Measurements from ENCODE around the gene UBR4. TPM values are rescaled to one million over a fixed set of nuclear protein-coding genes. Genes with fewer than 3 reads are reported as not detected.
"Not testable (repeated sequence)": the region's sequence is repeated elsewhere in the genome, so short reads cannot be mapped to it uniquely, and the experiment has no call there.

The UBR4 gene
- total RNA-seq, 2 donors from 2014 or later = 209 to 275 TPM

GRCh38 chr1:19193004-19193403 is 17.1 kb downstream of the UBR4 start:
- peaks cover 46% of the 10 kb centered on the region for H3K36me3 Mint-ChIP-seq
- H3K27me3 Mint-ChIP-seq = no peaks in the 10 kb centered on the region
- H3K4me3 Mint-ChIP-seq = no peak overlapping the region
- H3K27ac Mint-ChIP-seq = no peak overlapping the region
- H3K9me3 Mint-ChIP-seq = no peaks in the 10 kb centered on the region
- ATAC-seq (no peak), DNase-seq (ENCODE audit: low spot score) (no peak)
- H3K4me1 Mint-ChIP-seq (ENCODE audit: low read depth in 2 of 2) = peaks cover 6 to 7% of the 10 kb centered on the region in 2 donors

DNA sequence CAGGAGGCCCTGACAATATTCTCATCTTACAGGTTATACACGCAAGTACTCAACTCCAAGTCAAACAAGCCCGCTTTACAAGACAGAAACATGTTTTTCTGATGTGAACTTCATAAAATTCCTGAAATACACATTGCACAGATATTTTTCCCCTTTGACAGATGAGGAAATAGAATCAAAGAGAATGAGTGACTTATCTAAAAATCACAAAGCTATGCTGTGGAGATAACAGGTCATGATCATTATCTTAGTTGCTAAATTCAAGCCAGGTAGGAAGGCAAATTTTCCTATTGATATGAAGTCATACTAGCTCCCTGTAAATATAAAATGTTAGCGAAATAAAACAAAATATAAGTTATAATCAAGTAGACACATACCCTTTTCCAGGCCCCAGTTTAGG is 18.3 kb downstream of the UBR4 start:
- no peak for ATAC-seq
- H3K27ac Mint-ChIP-seq = no peak overlapping the region
- H3K27me3 Mint-ChIP-seq = no peaks in the 10 kb centered on the region
- peaks cover 6 to 7% of the 10 kb centered on the region in 2 donors for H3K4me1 Mint-ChIP-seq (ENCODE audit: low read depth in 2 of 2)
- H3K4me3 Mint-ChIP-seq = no peak overlapping the region
- no peaks in the 10 kb centered on the region for H3K9me3 Mint-ChIP-seq
- no peak for DNase-seq (ENCODE audit: low spot score)
- H3K36me3 Mint-ChIP-seq = peaks cover 41% of the 10 kb centered on the region

- Mint-ChIP-seq H3K27me3 (no peaks in the 10 kb centered on the region), H3K4me3 (no peak overlapping the region), H3K27ac (no peak overlapping the region), H3K36me3 (peaks cover 40% of the 10 kb centered on the region), H3K9me3 (no peaks in the 10 kb centered on the region), H3K4me1 (ENCODE audit: low read depth in 2 of 2) (peaks cover 6 to 18% of the 10 kb centered on the region in 2 donors)
- no peak for ATAC-seq
- no peak for DNase-seq (ENCODE audit: low spot score)
Measured at GRCh38 chr1:19190468-19190867, 19.6 kb downstream of the UBR4 start.

DNA sequence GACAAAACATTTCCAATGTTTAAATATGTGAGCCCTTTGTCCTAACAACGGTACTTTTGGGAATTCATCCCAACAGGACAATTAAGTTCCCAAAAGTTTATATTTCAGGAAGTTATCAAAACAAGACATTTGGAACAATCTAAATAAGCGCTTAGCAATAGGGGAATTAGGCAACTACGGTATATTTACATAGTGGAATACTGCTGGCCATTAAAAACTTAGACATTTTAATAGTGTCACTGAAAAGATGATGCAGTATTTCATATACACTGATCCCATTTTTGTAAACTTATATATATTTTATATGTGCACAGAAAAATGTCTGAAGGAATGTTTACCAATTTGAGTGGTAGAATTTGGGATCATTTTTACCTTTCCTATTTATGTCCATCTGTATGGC is 20.8 kb downstream of the UBR4 start:
- no peaks in the 10 kb centered on the region for H3K27me3 Mint-ChIP-seq
- no peaks in the 10 kb centered on the region for H3K9me3 Mint-ChIP-seq
- no peak overlapping the region for H3K27ac Mint-ChIP-seq
- ATAC-seq = no peak
- no peak for DNase-seq (ENCODE audit: low spot score)
- H3K36me3 Mint-ChIP-seq = peaks cover 38% of the 10 kb centered on the region
- H3K4me1 Mint-ChIP-seq (ENCODE audit: low read depth in 2 of 2) = peaks cover 6 to 18% of the 10 kb centered on the region in 2 donors
- no peak overlapping the region for H3K4me3 Mint-ChIP-seq

DNA sequence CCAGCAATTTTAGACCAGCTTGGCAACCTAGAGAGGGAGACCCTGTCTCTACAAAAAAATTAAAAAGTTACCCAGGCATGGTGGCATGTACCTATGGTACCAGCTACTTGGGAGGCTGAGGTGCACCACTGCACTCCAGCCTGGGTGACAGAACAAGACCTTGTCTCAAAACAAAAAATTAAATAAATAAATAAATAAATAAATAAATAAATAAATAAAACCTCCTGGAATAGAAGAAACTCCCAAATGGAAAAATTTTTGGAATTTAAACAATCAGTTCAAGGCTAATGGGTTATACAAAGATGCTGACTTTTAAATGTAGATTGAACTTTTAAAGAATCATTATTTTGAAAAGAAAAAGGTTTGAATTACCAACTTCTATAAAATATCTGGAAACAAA is 22.2 kb downstream of the UBR4 start:
- H3K9me3 Mint-ChIP-seq = no peaks in the 10 kb centered on the region
- H3K4me1 Mint-ChIP-seq (ENCODE audit: low read depth in 2 of 2) = peaks cover 6 to 18% of the 10 kb centered on the region in 2 donors
- H3K4me3 Mint-ChIP-seq = no peak overlapping the region
- H3K27ac Mint-ChIP-seq = no peak overlapping the region
- no peaks in the 10 kb centered on the region for H3K27me3 Mint-ChIP-seq
- ATAC-seq (no peak), DNase-seq (ENCODE audit: low spot score) (no peak)
- H3K36me3 Mint-ChIP-seq = peaks cover 33% of the 10 kb centered on the region

DNA sequence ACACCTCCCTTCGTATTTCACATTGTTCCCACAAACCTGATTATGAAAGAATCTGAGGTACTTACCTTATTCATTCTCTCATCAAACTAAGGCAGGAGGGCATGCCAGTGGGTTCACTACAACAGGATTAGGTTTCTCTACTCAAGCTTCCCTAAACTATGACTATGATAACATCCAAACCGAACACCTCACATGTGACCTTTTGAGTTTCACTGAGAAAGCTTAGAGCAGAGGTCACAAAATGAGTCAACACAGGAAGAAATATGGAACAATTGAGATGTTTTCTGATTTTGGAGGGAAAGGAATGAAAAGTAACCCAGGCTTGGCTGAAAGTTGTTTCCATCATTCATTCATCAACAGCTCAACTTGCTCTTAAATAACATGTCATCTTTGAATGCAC is 24.1 kb downstream of the UBR4 start:
- no peak for ATAC-seq

GRCh38 chr1:19182223-19182622 is 27.8 kb downstream of the UBR4 start:
- ATAC-seq (no peak), DNase-seq (ENCODE audit: low spot score) (no peak)
- Mint-ChIP-seq H3K9me3 (no peaks in the 10 kb centered on the region), H3K4me3 (no peak overlapping the region), H3K27me3 (no peaks in the 10 kb centered on the region), H3K36me3 (peaks cover 36% of the 10 kb centered on the region), H3K27ac (no peak overlapping the region), H3K4me1 (ENCODE audit: low read depth in 2 of 2) (peaks cover 23 to 35% of the 10 kb centered on the region in 2 donors)

More for the DNA sequence above, 24.1 kb downstream of the UBR4 start:
- DNase-seq (ENCODE audit: low spot score) = no peak
- Mint-ChIP-seq H3K9me3 (no peaks in the 10 kb centered on the region), H3K27me3 (no peaks in the 10 kb centered on the region), H3K36me3 (peaks cover 37% of the 10 kb centered on the region), H3K4me1 (ENCODE audit: low read depth in 2 of 2) (peaks cover 14 to 25% of the 10 kb centered on the region in 2 donors), H3K27ac (peak overlapping the region in 1 of 2 donors; percentile 28), H3K4me3 (no peak overlapping the region)

DNA sequence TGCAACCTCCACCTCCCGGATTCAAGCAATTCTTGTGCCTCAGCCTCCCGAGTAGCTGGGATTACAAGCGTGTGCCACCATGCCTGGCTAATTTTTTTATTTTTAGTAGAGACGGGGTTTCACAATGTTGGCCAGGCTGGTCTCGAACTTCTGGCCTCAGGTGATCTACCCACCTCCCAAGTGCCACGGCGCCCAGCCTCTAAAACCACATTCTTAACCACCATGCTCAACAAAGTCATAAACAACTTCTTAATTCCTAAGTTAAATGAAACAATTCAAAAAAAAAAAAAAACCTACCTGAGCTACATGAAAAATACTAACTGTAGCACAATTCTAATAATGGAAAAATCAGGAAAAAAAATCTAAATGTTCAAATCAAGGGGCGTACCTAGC is 29.8 kb downstream of the UBR4 start:
- peaks cover 24 to 25% of the 10 kb centered on the region in 2 donors for H3K4me1 Mint-ChIP-seq (ENCODE audit: low read depth in 2 of 2)
- not testable (repeated sequence) for H3K4me3 Mint-ChIP-seq; H3K9me3 Mint-ChIP-seq; H3K27me3 Mint-ChIP-seq; ATAC-seq; DNase-seq (ENCODE audit: low spot score)
- peak overlapping the region; percentile 72 to 82 for H3K27ac Mint-ChIP-seq
- H3K36me3 Mint-ChIP-seq = peaks cover 35% of the 10 kb centered on the region

GRCh38 chr1:19179597-19180264 is 30.3 kb downstream of the UBR4 start:
- ATAC-seq (peak; percentile 67 to 77), DNase-seq (ENCODE audit: low spot score) (no peak)
- H3K36me3 Mint-ChIP-seq = peaks cover 38% of the 10 kb centered on the region
- peak overlapping the region; percentile 72 to 82 for H3K27ac Mint-ChIP-seq
- peaks cover 24 to 26% of the 10 kb centered on the region in 2 donors for H3K4me1 Mint-ChIP-seq (ENCODE audit: low read depth in 2 of 2)
- peak overlapping the region; percentile 10 for H3K4me3 Mint-ChIP-seq
- H3K27me3 Mint-ChIP-seq = no peaks in the 10 kb centered on the region
- no peaks in the 10 kb centered on the region for H3K9me3 Mint-ChIP-seq

DNA sequence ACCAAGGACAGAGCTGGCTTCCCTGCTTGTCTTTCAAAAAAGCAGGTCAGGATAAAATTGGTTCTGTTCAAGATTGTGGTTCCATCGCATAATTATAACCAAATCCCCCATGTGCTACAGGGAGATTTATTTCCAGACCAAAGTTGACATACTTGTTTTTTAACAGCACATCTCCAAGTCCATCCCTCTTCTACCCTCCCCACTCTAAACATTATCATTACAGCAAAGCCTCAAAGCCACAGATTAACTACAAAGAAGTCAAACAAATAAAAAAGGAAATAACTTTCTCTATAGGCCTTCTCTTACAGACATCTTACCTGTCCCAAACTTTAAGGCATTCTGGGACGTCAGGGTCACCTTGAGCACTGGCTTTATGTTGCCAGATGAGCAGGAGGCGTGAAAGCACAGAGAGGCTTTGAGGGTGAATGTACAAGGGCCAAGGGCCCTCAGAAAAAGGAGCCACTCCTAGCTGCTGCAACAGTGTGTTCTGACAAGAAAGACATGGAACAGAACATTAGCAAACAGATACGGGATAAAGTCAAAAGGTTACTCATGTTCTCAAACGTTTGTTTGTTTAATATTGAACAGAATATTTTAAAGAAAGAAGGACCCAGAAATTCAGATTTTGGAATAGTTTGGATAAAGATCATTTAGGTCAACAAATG is 31.2 kb downstream of the UBR4 start:
- Mint-ChIP-seq H3K27ac (peak overlapping the region; percentile 72 to 82), H3K9me3 (no peaks in the 10 kb centered on the region), H3K36me3 (peaks cover 41% of the 10 kb centered on the region), H3K4me1 (ENCODE audit: low read depth in 2 of 2) (peaks cover 24 to 26% of the 10 kb centered on the region in 2 donors), H3K4me3 (no peak overlapping the region), H3K27me3 (no peaks in the 10 kb centered on the region)
- DNase-seq (ENCODE audit: low spot score) (no peak), ATAC-seq (no peak)

GRCh38 chr1:19177811-19178210 is 32.3 kb downstream of the UBR4 start:
- Mint-ChIP-seq H3K9me3 (no peaks in the 10 kb centered on the region), H3K27me3 (no peaks in the 10 kb centered on the region), H3K4me1 (ENCODE audit: low read depth in 2 of 2) (peaks cover 24 to 26% of the 10 kb centered on the region in 2 donors), H3K4me3 (no peak overlapping the region), H3K36me3 (peaks cover 42% of the 10 kb centered on the region), H3K27ac (no peak overlapping the region)
- no peak for DNase-seq (ENCODE audit: low spot score)
- ATAC-seq = no peak

DNA sequence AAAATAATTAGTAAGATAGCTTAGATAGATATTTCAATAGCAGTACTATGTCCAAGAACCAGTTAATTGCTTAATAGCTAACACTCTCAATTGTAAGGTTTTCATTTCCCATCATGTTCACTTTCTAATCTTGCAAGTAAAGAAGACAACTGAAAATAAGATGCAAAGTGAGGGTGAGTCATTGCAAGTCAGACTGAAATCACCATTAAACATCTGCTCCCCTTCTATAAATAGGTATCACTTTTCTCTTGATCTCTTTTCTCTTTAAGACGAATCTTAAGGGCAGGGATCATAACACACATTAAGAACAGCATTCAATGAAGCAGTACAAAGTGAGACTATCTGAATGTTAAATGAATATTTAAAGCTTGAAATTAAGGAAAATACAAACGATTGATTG is 40.4 kb downstream of the UBR4 start:
- Mint-ChIP-seq H3K4me1 (ENCODE audit: low read depth in 2 of 2) (peaks cover 6 to 9% of the 10 kb centered on the region in 2 donors), H3K27me3 (no peaks in the 10 kb centered on the region), H3K36me3 (peaks cover 62% of the 10 kb centered on the region), H3K4me3 (no peak overlapping the region), H3K27ac (no peak overlapping the region), H3K9me3 (no peaks in the 10 kb centered on the region)
- ATAC-seq (no peak), DNase-seq (ENCODE audit: low spot score) (no peak)

GRCh38 chr1:19167140-19167539 is 42.9 kb downstream of the UBR4 start:
- Mint-ChIP-seq H3K4me1 (ENCODE audit: low read depth in 2 of 2) (peaks cover 2 to 9% of the 10 kb centered on the region in 2 donors), H3K27ac (no peak overlapping the region), H3K27me3 (no peaks in the 10 kb centered on the region), H3K4me3 (no peak overlapping the region), H3K36me3 (peaks cover 71% of the 10 kb centered on the region), H3K9me3 (no peaks in the 10 kb centered on the region)
- ATAC-seq (no peak), DNase-seq (ENCODE audit: low spot score) (no peak)

GRCh38 chr1:19166066-19166465 is 44.0 kb downstream of the UBR4 start:
- Mint-ChIP-seq H3K36me3 (peaks cover 76% of the 10 kb centered on the region), H3K27me3 (no peaks in the 10 kb centered on the region), H3K4me3 (no peak overlapping the region), H3K4me1 (ENCODE audit: low read depth in 2 of 2) (peaks cover 2 to 9% of the 10 kb centered on the region in 2 donors), H3K27ac (no peak overlapping the region), H3K9me3 (no peaks in the 10 kb centered on the region)
- DNase-seq (ENCODE audit: low spot score) (no peak), ATAC-seq (no peak)

Data from natural killer cell treated with Interleukin-12 subunit alpha and Interleukin-12 subunit beta and Interleukin-15 and Interleukin-18, amount 100 ng/mL, for 72 hours (primary cell).